ENCODE data around the gene PNPLA3.

The PNPLA3 gene

GRCh38 chr22:43969989-43970755 lies 46.6 kb downstream of the PNPLA3 start:
- Histone ChIP-seq H3K4me1 (ENCODE audit: insufficient read depth, low read length) (no peaks in the 10 kb centered on the region), H2AFZ (ENCODE audit: low read depth, low read length) (no peak overlapping the region), H3K4me2 (ENCODE audit: insufficient read depth, low read length) (no peak overlapping the region), H3K36me3 (ENCODE audit: insufficient read depth, low read length) (peaks cover 93% of the 10 kb centered on the region), H4K20me1 (ENCODE audit: insufficient read depth, low read length) (peaks cover 7% of the 10 kb centered on the region), H3K27ac (ENCODE audit: low read length) (no peak overlapping the region), H3K4me3 (ENCODE audit: low read depth in 1 of 2, low read length in 2 of 2) (no peak overlapping the region), H3K79me2 (ENCODE audit: insufficient read depth, low read length) (no peaks in the 10 kb centered on the region), H3K27me3 (ENCODE audit: insufficient read depth, low read length, poor library complexity) (no peaks in the 10 kb centered on the region), H3K9ac (ENCODE audit: low read depth, low read length) (no peak overlapping the region), H3K9me3 (ENCODE audit: insufficient read depth, low read length, severe bottlenecking) (no peaks in the 10 kb centered on the region)
- ATAC-seq (ENCODE audit: insufficient read depth, low read depth) (no peak), DNase-seq (no peak)
- TF ChIP-seq, protein P1, sequence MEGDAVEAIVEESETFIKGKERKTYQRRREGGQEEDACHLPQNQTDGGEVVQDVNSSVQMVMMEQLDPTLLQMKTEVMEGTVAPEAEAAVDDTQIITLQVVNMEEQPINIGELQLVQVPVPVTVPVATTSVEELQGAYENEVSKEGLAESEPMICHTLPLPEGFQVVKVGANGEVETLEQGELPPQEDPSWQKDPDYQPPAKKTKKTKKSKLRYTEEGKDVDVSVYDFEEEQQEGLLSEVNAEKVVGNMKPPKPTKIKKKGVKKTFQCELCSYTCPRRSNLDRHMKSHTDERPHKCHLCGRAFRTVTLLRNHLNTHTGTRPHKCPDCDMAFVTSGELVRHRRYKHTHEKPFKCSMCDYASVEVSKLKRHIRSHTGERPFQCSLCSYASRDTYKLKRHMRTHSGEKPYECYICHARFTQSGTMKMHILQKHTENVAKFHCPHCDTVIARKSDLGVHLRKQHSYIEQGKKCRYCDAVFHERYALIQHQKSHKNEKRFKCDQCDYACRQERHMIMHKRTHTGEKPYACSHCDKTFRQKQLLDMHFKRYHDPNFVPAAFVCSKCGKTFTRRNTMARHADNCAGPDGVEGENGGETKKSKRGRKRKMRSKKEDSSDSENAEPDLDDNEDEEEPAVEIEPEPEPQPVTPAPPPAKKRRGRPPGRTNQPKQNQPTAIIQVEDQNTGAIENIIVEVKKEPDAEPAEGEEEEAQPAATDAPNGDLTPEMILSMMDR (IDR thresholded peaks at IDR 0.05; ENCODE audit: borderline replicate concordance, extremely low read depth, low read length, poor library complexity, severe bottlenecking) = no peak
- no peak for TF ChIP-seq EZH2 (IDR thresholded peaks at IDR 0.05; ENCODE audit: borderline replicate concordance, low read depth, low read length, severe bottlenecking)

DNA sequence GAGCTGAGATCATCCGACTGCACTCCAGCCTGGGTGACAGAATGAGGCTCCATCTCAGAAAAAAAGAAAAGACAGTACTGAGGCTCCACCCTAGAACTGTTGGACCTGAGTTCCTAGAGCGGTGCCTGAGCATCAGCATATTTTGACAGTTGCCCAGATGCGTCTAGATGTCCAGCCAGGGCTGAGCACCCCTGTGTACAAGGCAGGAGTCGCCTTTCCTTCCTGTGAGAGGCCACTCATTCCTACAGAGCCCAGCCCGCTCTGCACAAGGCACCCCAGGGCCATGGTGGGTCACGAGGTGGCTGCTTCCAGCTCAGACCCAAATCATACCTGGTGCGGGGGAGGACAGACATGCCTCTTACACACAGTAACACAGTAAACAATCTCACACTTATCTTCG lies 47.5 kb downstream of the PNPLA3 start:
- no peaks in the 10 kb centered on the region for H3K27me3 ChIP-seq (ENCODE audit: insufficient read depth, low read length, poor library complexity)
- ATAC-seq (ENCODE audit: insufficient read depth, low read depth) (no peak), DNase-seq (no peak)
- H2AFZ ChIP-seq (ENCODE audit: low read depth, low read length) = no peak overlapping the region
- no peaks in the 10 kb centered on the region for H3K79me2 ChIP-seq (ENCODE audit: insufficient read depth, low read length)
- no peak overlapping the region for H3K27ac ChIP-seq (ENCODE audit: low read length)
- H3K9me3 ChIP-seq (ENCODE audit: insufficient read depth, low read length, severe bottlenecking) = no peaks in the 10 kb centered on the region
- TF ChIP-seq, protein P1 (IDR thresholded peaks at IDR 0.05; ENCODE audit: borderline replicate concordance, extremely low read depth, low read length, poor library complexity, severe bottlenecking) = no peak
- TF ChIP-seq EZH2 (IDR thresholded peaks at IDR 0.05; ENCODE audit: borderline replicate concordance, low read depth, low read length, severe bottlenecking) = no peak
- no peak overlapping the region for H3K4me2 ChIP-seq (ENCODE audit: insufficient read depth, low read length)
- peaks cover 7% of the 10 kb centered on the region for H4K20me1 ChIP-seq (ENCODE audit: insufficient read depth, low read length)
- H3K9ac ChIP-seq (ENCODE audit: low read depth, low read length) = no peak overlapping the region
- H3K4me1 ChIP-seq (ENCODE audit: insufficient read depth, low read length) = no peaks in the 10 kb centered on the region
- H3K4me3 ChIP-seq (ENCODE audit: low read depth in 1 of 2, low read length in 2 of 2) = no peak overlapping the region
- peaks cover 93% of the 10 kb centered on the region for H3K36me3 ChIP-seq (ENCODE audit: insufficient read depth, low read length)

GRCh38 chr22:43972931-43973462 lies 49.4 kb downstream of the PNPLA3 start:
- no peak overlapping the region for H2AFZ ChIP-seq (ENCODE audit: low read depth, low read length)
- DNase-seq (no peak), ATAC-seq (ENCODE audit: insufficient read depth, low read depth) (no peak)
- TF ChIP-seq, protein P1 (IDR thresholded peaks at IDR 0.05; ENCODE audit: borderline replicate concordance, extremely low read depth, low read length, poor library complexity, severe bottlenecking) = no peak
- no peak overlapping the region for H3K9ac ChIP-seq (ENCODE audit: low read depth, low read length)
- H4K20me1 ChIP-seq (ENCODE audit: insufficient read depth, low read length) = peaks cover 12% of the 10 kb centered on the region
- no peaks in the 10 kb centered on the region for H3K27me3 ChIP-seq (ENCODE audit: insufficient read depth, low read length, poor library complexity)
- no peak overlapping the region for H3K27ac ChIP-seq (ENCODE audit: low read length)
- H3K36me3 ChIP-seq (ENCODE audit: insufficient read depth, low read length) = peaks cover 94% of the 10 kb centered on the region
- H3K79me2 ChIP-seq (ENCODE audit: insufficient read depth, low read length) = no peaks in the 10 kb centered on the region
- no peaks in the 10 kb centered on the region for H3K4me1 ChIP-seq (ENCODE audit: insufficient read depth, low read length)
- H3K4me3 ChIP-seq (ENCODE audit: low read depth in 1 of 2, low read length in 2 of 2) = no peak overlapping the region
- no peaks in the 10 kb centered on the region for H3K9me3 ChIP-seq (ENCODE audit: insufficient read depth, low read length, severe bottlenecking)
- H3K4me2 ChIP-seq (ENCODE audit: insufficient read depth, low read length) = no peak overlapping the region

Measured in DND-41 (cell line).